Breast epithelium (tissue), 3 donors: ENCODE data around the gene PRPH2.

Source experiments
- POLR2A ChIP-seq: fragments of 450-650 bp; IDR thresholded peaks from one replicate; pipeline ENCODE4 v1.6.1; 2016; ENCODE audit warnings: antibody characterized with exemption, mild to moderate bottlenecking, moderate library complexity
- POLR2AphosphoS5 ChIP-seq, 3 donors: sonication (generic); formaldehyde crosslinking; IDR thresholded peaks; one replicate each; pipeline ENCODE4 v1.6.1; 2017; ENCODE audit warnings: antibody characterized with exemption in 3 of 3

- TF ChIP-seq POLR2AphosphoS5 (IDR thresholded peaks at IDR 0.05) (no peak), POLR2A (no peak)
These were observed 18.0 kb downstream of the PRPH2 start for GRCh38 chr6:42704251-42704936.
